Gastrocnemius medialis (tissue), 4 donors: ENCODE results near the gene MEIS2. TPM values are rescaled to one million over a fixed set of nuclear protein-coding genes. Genes with fewer than 3 reads are reported as not detected.

ENCODE experiments used
- ATAC-seq, 2 donors: fragments of 150-250 bp; one replicate each; pipeline ENCODE4 v1.9.1; 2016
- DNase-seq, 2 donors: peaks; one replicate each; pipeline ENCODE4 v3.0.0-alpha.2; 2019
- H3K27ac ChIP-seq, 4 donors: fragments of 200-600 bp; sonication (generic); 1 replicate in 1 of 4; 2 replicates in 3 of 4; pipeline ENCODE4 v1.5.1; 2016 to 2018; ENCODE audit warnings: mild to moderate bottlenecking in 2 of 4, moderate library complexity in 1 of 4
- H3K27me3 ChIP-seq, 3 donors: fragments of 200-600 bp; sonication (generic) in 2 of 3; 1 replicate in 1 of 3; 2 replicates in 2 of 3; pipeline versions ENCODE4 v1.5.1 to v1.6.0; 2016 to 2019; ENCODE audit warnings: mild to moderate bottlenecking in 1 of 3, moderate library complexity in 1 of 3
- H3K36me3 ChIP-seq, 2 donors: fragments of 200-600 bp; sonication (generic) in 1 of 2; one replicate each; pipeline ENCODE4 v1.5.1; 2017 to 2018
- H3K4me1 ChIP-seq, 2 donors: fragments of 200-600 bp; sonication (generic) in 1 of 2; one replicate each; pipeline ENCODE4 v1.5.1; 2016 to 2017; ENCODE audit warnings: mild to moderate bottlenecking in 2 of 2
- H3K4me3 ChIP-seq, 4 donors: fragments of 200-600 bp; sonication (generic) in 3 of 4; 1 replicate in 1 of 4; 2 replicates in 3 of 4; pipeline ENCODE4 v1.5.1; 2016 to 2019; ENCODE audit warnings: mild to moderate bottlenecking in 2 of 4
- H3K9me3 ChIP-seq, 3 donors: fragments of 200-600 bp; sonication (generic) in 2 of 3; 1 replicate in 1 of 3; 2 replicates in 2 of 3; pipeline ENCODE4 v1.5.1; 2016 to 2019
- CTCF ChIP-seq, 5 experiments: fragments of 450-650 bp in 3 of 5; fragments of 200-600 bp in 2 of 5; sonication (generic) in 2 of 5; IDR thresholded peaks in 4 of 5; conservative IDR thresholded peaks in 1 of 5; 1 replicate in 4 of 5; 2 replicates in 1 of 5; pipeline ENCODE4 v1.5.1; 2016 to 2019; ENCODE audit warnings: antibody characterized with exemption in 5 of 5, mild to moderate bottlenecking in 3 of 5, moderate library complexity in 3 of 5
- POLR2A ChIP-seq, 2 donors: fragments of 450-650 bp; IDR thresholded peaks; one replicate each; pipeline ENCODE4 v1.6.1; 2017; ENCODE audit warnings: antibody characterized with exemption in 2 of 2, mild to moderate bottlenecking in 2 of 2, moderate library complexity in 2 of 2
- in situ Hi-C, 4 donors: fragments of 200-750 bp; cut with MboI; loops; one replicate each; pipeline versions ENCODE4 v1.15.0 to v1.8.0; 2017; ENCODE audit warnings: low sequenced_read_pairs in 4 of 4
- intact Hi-C: fragments of 100-400 bp; cut with DNase I; formaldehyde crosslinking; loops from one replicate; pipeline ENCODE4 v1.15.1; 2023; ENCODE audit warnings: low total_unique reads
- total RNA-seq, 4 donors: library from RNA; depleted of rRNA; stranded (reverse); fragments of >200 nt; gene quantifications; one replicate each; pipeline versions ENCODE4 v1.1.0 to v1.2.3, GENCODE V29; 2016

The MEIS2 gene
- total RNA-seq, 4 donors from 2014 or later, result 0.31 to 1.8 (median 0.40) TPM; not detected in 1

- Histone ChIP-seq H3K9me3 (no peaks in the 10 kb centered on the region), H3K4me1 (no peaks in the 10 kb centered on the region), H3K27me3 (peaks cover 0 to 6% (median 0%) of the 10 kb centered on the region in 3 donors), H3K36me3 (no peaks in the 10 kb centered on the region), H3K4me3 (no peak overlapping the region), H3K27ac (no peak overlapping the region)
- in situ Hi-C loops, result no loop called here
- TF ChIP-seq CTCF (IDR thresholded peaks at IDR 0.05 in 4 of 5, conservative IDR thresholded peaks at IDR 0.05 in 1 of 5) (no peak), POLR2A (IDR thresholded peaks at IDR 0.05) (no peak)
- no peak for DNase-seq
- intact Hi-C loops, result no loop called here
- ATAC-seq, result no peak
These were observed 191.4 kb downstream of the MEIS2 start for GRCh38 chr15:36908991-36909390.

- DNase-seq (no peak), ATAC-seq (no peak)
- Histone ChIP-seq H3K9me3 (no peaks in the 10 kb centered on the region), H3K27ac (no peak overlapping the region), H3K27me3 (peaks cover 0 to 6% (median 0%) of the 10 kb centered on the region in 3 donors), H3K4me3 (no peak overlapping the region), H3K36me3 (no peaks in the 10 kb centered on the region), H3K4me1 (no peaks in the 10 kb centered on the region)
- TF ChIP-seq POLR2A (IDR thresholded peaks at IDR 0.05), result no peak
- TF ChIP-seq CTCF (IDR thresholded peaks at IDR 0.05 in 4 of 5, conservative IDR thresholded peaks at IDR 0.05 in 1 of 5), result no peak
- intact Hi-C loops (no loop called here), in situ Hi-C loops (no loop called here)
These were observed 193.1 kb downstream of the MEIS2 start for GRCh38 chr15:36907295-36907694.

GRCh38 chr15:36905908-36906307 is 194.4 kb downstream of the MEIS2 start:
- H3K27ac ChIP-seq, result no peak overlapping the region
- no peaks in the 10 kb centered on the region for H3K9me3 ChIP-seq
- in situ Hi-C loops (no loop called here), intact Hi-C loops (no loop called here)
- TF ChIP-seq POLR2A (IDR thresholded peaks at IDR 0.05) (no peak), CTCF (IDR thresholded peaks at IDR 0.05 in 4 of 5, conservative IDR thresholded peaks at IDR 0.05 in 1 of 5) (no peak)
- ATAC-seq, result no peak
- no peaks in the 10 kb centered on the region for H3K36me3 ChIP-seq
- no peak overlapping the region for H3K4me3 ChIP-seq
- H3K4me1 ChIP-seq, result no peaks in the 10 kb centered on the region
- DNase-seq, result no peak
- H3K27me3 ChIP-seq, result peaks cover 0 to 6% (median 0%) of the 10 kb centered on the region in 3 donors

- H3K27ac ChIP-seq, result no peak overlapping the region
- H3K27me3 ChIP-seq, result peaks cover 0 to 6% (median 0%) of the 10 kb centered on the region in 3 donors
- ATAC-seq (no peak), DNase-seq (no peak)
- intact Hi-C loops, result no loop called here
- no peaks in the 10 kb centered on the region for H3K9me3 ChIP-seq
- no peaks in the 10 kb centered on the region for H3K36me3 ChIP-seq
- TF ChIP-seq CTCF (IDR thresholded peaks at IDR 0.05 in 4 of 5, conservative IDR thresholded peaks at IDR 0.05 in 1 of 5) (no peak), POLR2A (IDR thresholded peaks at IDR 0.05) (no peak)
- H3K4me1 ChIP-seq, result no peaks in the 10 kb centered on the region
- in situ Hi-C loops, result no loop called here
- H3K4me3 ChIP-seq, result no peak overlapping the region
These were observed 195.6 kb downstream of the MEIS2 start for GRCh38 chr15:36904715-36905114.

GRCh38 chr15:36903922-36904556 is 196.3 kb downstream of the MEIS2 start:
- Histone ChIP-seq H3K36me3 (no peaks in the 10 kb centered on the region), H3K4me1 (no peaks in the 10 kb centered on the region), H3K9me3 (no peaks in the 10 kb centered on the region), H3K27ac (no peak overlapping the region), H3K4me3 (no peak overlapping the region), H3K27me3 (peaks cover 0 to 6% (median 0%) of the 10 kb centered on the region in 3 donors)
- intact Hi-C loops (no loop called here), in situ Hi-C loops (no loop called here)
- TF ChIP-seq CTCF (IDR thresholded peaks at IDR 0.05 in 4 of 5, conservative IDR thresholded peaks at IDR 0.05 in 1 of 5) (no peak), POLR2A (IDR thresholded peaks at IDR 0.05) (no peak)
- no peak for DNase-seq
- no peak for ATAC-seq
